CD4-positive, alpha-beta T cell treated with Interleukin-15 for 1 hour (primary cell): ENCODE data around the gene SCN4A.
"Not testable (repeated sequence)": the region's sequence is repeated elsewhere in the genome, so short reads cannot be mapped to it uniquely, and the experiment has no call there.

Experiments used
- DNase-seq: peaks from one replicate; pipeline ENCODE4 v3.0.0-alpha.2; 2020

The SCN4A gene

GRCh38 chr17:63932721-63933120 is 40.0 kb downstream of the SCN4A start:
- DNase-seq, result no peak

- DNase-seq, result peak; percentile 64
These were observed 40.6 kb downstream of the SCN4A start, which contains the start of gene CD79B for GRCh38 chr17:63931981-63932561. Gene CD79B, minus strand, starts transcription at chr17:63932331. Its CDS starts 70 bp downstream, at chr17:63932261.

GRCh38 chr17:63930951-63931575 is 41.7 kb downstream of the SCN4A start:
- DNase-seq, result peak; percentile 78

- no peak for DNase-seq
These were observed 42.6 kb downstream of the SCN4A start for GRCh38 chr17:63929860-63930766.

GRCh38 chr17:63928966-63929695 is 43.6 kb downstream of the SCN4A start:
- DNase-seq, result no peak

GRCh38 chr17:63928172-63928666 is 44.5 kb downstream of the SCN4A start:
- no peak for DNase-seq

GRCh38 chr17:63927464-63928171 is 45.1 kb downstream of the SCN4A start:
- no peak for DNase-seq

- DNase-seq, result no peak
These were observed 46.6 kb downstream of the SCN4A start for GRCh38 chr17:63926164-63926563.

GRCh38 chr17:63925615-63926014 is 47.1 kb downstream of the SCN4A start:
- peak; percentile 71 for DNase-seq

- peak; percentile 32 for DNase-seq
These were observed 50.3 kb downstream of the SCN4A start for GRCh38 chr17:63922402-63922801.

- peak; percentile 46 for DNase-seq
These were observed 51.9 kb downstream of the SCN4A start for GRCh38 chr17:63920779-63921178.

- not testable (repeated sequence) for DNase-seq
These were observed 52.7 kb downstream of the SCN4A start for GRCh38 chr17:63920050-63920449.

GRCh38 chr17:63919311-63919723 is 53.4 kb downstream of the SCN4A start:
- DNase-seq, result peak; percentile 79

- DNase-seq, result not testable (repeated sequence)
These were observed 53.9 kb downstream of the SCN4A start, which contains the start of gene GH1 for GRCh38 chr17:63918789-63919305. Gene GH1, minus strand, starts transcription at chr17:63918839. Its CDS starts 63 bp downstream, at chr17:63918776.

GRCh38 chr17:63918305-63918704 is 54.4 kb downstream of the SCN4A start:
- no peak for DNase-seq

GRCh38 chr17:63917646-63918045 is 55.1 kb downstream of the SCN4A start:
- DNase-seq, result no peak

GRCh38 chr17:63917206-63917605 is 55.5 kb downstream of the SCN4A start:
- not testable (repeated sequence) for DNase-seq

GRCh38 chr17:63916566-63917185 is 56.0 kb downstream of the SCN4A start:
- no peak for DNase-seq

- DNase-seq, result not testable (repeated sequence)
These were observed 57.0 kb downstream of the SCN4A start for GRCh38 chr17:63915753-63916152.

- no peak for DNase-seq
These were observed 58.2 kb downstream of the SCN4A start for GRCh38 chr17:63914471-63914870.

GRCh38 chr17:63911657-63912100 is 61.0 kb downstream of the SCN4A start:
- peak; percentile 39 for DNase-seq
